GM12878 (cell line): Measurements from ENCODE around the gene PHOX2A. TPM values are rescaled to one million over a fixed set of nuclear protein-coding genes. Genes with fewer than 3 reads are reported as not detected.

Experiments
- ATAC-seq: fragments of 200-7000 bp; cut with Tn5 transposase; 3 replicates; pipeline ENCODE4 v1.9.1; 2020; ENCODE audit warnings: mild to moderate bottlenecking, moderate library complexity
- BruUV-seq: library from RNA; stranded (reverse); fragments of 400-500 nt; replicated peaks from 2 replicates; lab custom pipeline; 2021; lab: Mats Ljungman, UMichigan
- CTCF ChIA-PET: fragments of 300-600 bp; sonication (Branson Sonifier 250); formaldehyde crosslinking; extraction: SDS; loops from one replicate; lab custom pipeline; 2021; ENCODE audit warnings: inconsistent platforms; lab: Yijun Ruan, JAX
- POLR2A ChIA-PET: fragments of 350-600 bp; formaldehyde crosslinking; extraction: SDS; loops from one replicate; lab custom pipeline; 2021; ENCODE audit warnings: inconsistent platforms; lab: Charles Lee
- RAD21 ChIA-PET: fragments of 300-600 bp; sonication (Branson Sonifier 250); formaldehyde crosslinking; loops from one replicate; lab custom pipeline; 2023; ENCODE audit warnings: antibody characterized with exemption; ENCODE audit not compliant: unreplicated experiment; lab: Charles Lee
- SMC1A ChIA-PET: fragments of 300-600 bp; sonication (Branson Sonifier 250); formaldehyde crosslinking; loops from one replicate; lab custom pipeline; 2023; ENCODE audit not compliant: unreplicated experiment, uncharacterized antibody; lab: Charles Lee
- DNase-seq: peaks from one replicate; pipeline ENCODE4 v3.0.0-alpha.2; 2011; ENCODE audit warnings: low read depth, low spot score
- FAIRE-seq: peaks from 3 replicates; lab custom pipeline; 2011; peaks lifted over from hg19 to GRCh38; lab: Jason Lieb, UNC
- H2AFZ ChIP-seq: 2 replicates; pipeline ENCODE4 v1.6.0; 2011; ENCODE audit warnings: low read depth, low read length, control low read depth; ENCODE audit not compliant: control insufficient read depth
- H3K27ac ChIP-seq: 2 replicates; pipeline ENCODE4 v1.5.1; 2011; ENCODE audit warnings: control low read depth; ENCODE audit not compliant: control insufficient read depth, insufficient read depth
- H3K27me3 ChIP-seq, 2 experiments: replicated peaks in 1 of 2; 2 replicates each; pipeline versions ENCODE4 v1.6.0 to v1.6.1; 2011; ENCODE audit warnings: low read length in 1 of 2; ENCODE audit not compliant: control insufficient read depth in 2 of 2, insufficient read depth in 2 of 2
- H3K36me3 ChIP-seq, 2 experiments: 2 replicates each; pipeline ENCODE4 v1.5.1; 2011; ENCODE audit warnings: low read length in 1 of 2; ENCODE audit not compliant: control insufficient read depth in 2 of 2, insufficient read depth in 2 of 2
- H3K4me1 ChIP-seq: 2 replicates; pipeline ENCODE4 v1.6.1; 2011; ENCODE audit warnings: mild to moderate bottlenecking, low read length, moderate library complexity, mixed read lengths; ENCODE audit not compliant: control insufficient read depth, insufficient read depth
- H3K4me2 ChIP-seq: 2 replicates; pipeline ENCODE4 v1.6.0; 2011; ENCODE audit warnings: control low read depth; ENCODE audit not compliant: control insufficient read depth, insufficient read depth
- H3K4me3 ChIP-seq: fragments of 200-600 bp; sonication (generic); 2 replicates; pipeline ENCODE4 v1.5.1; 2016
- H3K79me2 ChIP-seq: 2 replicates; pipeline ENCODE4 v1.6.0; 2011; ENCODE audit warnings: low read length; ENCODE audit not compliant: control insufficient read depth, insufficient read depth
- H3K9ac ChIP-seq: 2 replicates; pipeline ENCODE4 v1.8.0; 2011; ENCODE audit warnings: low read length, control low read depth, mixed read lengths; ENCODE audit not compliant: control insufficient read depth, insufficient read depth
- H3K9me3 ChIP-seq: replicated peaks from 3 replicates; pipeline ENCODE4 v1.5.1; 2011; ENCODE audit warnings: mild to moderate bottlenecking, low read length; ENCODE audit not compliant: control insufficient read depth, insufficient read depth
- H4K20me1 ChIP-seq: 2 replicates; pipeline ENCODE4 v1.6.0; 2011; ENCODE audit not compliant: control insufficient read depth, insufficient read depth
- IKZF1 ChIP-seq: fragments of 450-650 bp; conservative IDR thresholded peaks from 2 replicates; pipeline ENCODE4 v1.6.1; 2017; ENCODE audit warnings: antibody characterized with exemption, mild to moderate bottlenecking
- MYC ChIP-seq: IDR thresholded peaks from 2 replicates; pipeline ENCODE4 v1.6.1; 2011; ENCODE audit warnings: mild to moderate bottlenecking, low read length, moderate library complexity, inconsistent platforms; ENCODE audit not compliant: insufficient read depth, insufficient replicate concordance, insufficient read length, severe bottlenecking
- PKNOX1 ChIP-seq: fragments of 450-650 bp; IDR thresholded peaks from 2 replicates; pipeline ENCODE4 v1.6.1; 2016; ENCODE audit warnings: mild to moderate bottlenecking
- SUPT20H ChIP-seq: IDR thresholded peaks from 2 replicates; pipeline ENCODE4 v1.6.1; 2011; ENCODE audit warnings: low read depth, mild to moderate bottlenecking, low read length, moderate library complexity, borderline replicate concordance; ENCODE audit not compliant: control insufficient read depth
- WGBS: methylation state at CpG from one replicate; pipeline ENCODE4 v1.1.6; 2016; ENCODE audit warnings: low lambda C conversion rate; ENCODE audit not compliant: insufficient replicate concordance, insufficient coverage; ENCODE audit errors: missing lambda C conversion rate; 5-methylcytosine and 5-hydroxymethylcytosine counted together
- in situ Hi-C: fragments of 300-500 bp; cut with MboI; formaldehyde crosslinking; loops from 9 replicates; pipeline ENCODE4 v1.14.3; 2018; ENCODE audit warnings: mixed read lengths
- intact Hi-C: fragments of 100-400 bp; cut with micrococcal nuclease; formaldehyde crosslinking; loops from one replicate; pipeline ENCODE4 v1.14.2; 2022; ENCODE audit not compliant: unreplicated experiment
- polyA plus RNA-seq, 11 experiments: library from polyadenylated mRNA; depleted of rRNA in 4 of 11; unstranded in 6 of 11; stranded (reverse) in 5 of 11; fragments of >200 nt; fragmentation: Nextera tagmentation in 4 of 11; fragmentation: Illumina TruSeq in 1 of 11; extraction: Ambion mirVana in 4 of 11; extraction: Trizol in 1 of 11; gene quantifications; 1 replicate in 1 of 11; 2 replicates in 10 of 11; pipeline versions ENCODE4 v1.2.1 to v1.2.3, GENCODE V29; 2011 to 2016; ENCODE audit warnings: inconsistent platforms in 2 of 11, missing spikeins in 2 of 11, low read depth in 1 of 11
- total RNA-seq, 4 experiments: library from RNA; depleted of rRNA in 3 of 4; stranded (reverse); fragments of >200 nt in 3 of 4; fragmentation: Illumina TruSeq in 1 of 4; extraction: Trizol in 1 of 4; gene quantifications; 2 replicates each; pipeline versions ENCODE4 v1.2.1 to v1.2.3, GENCODE V29; 2013 to 2021

PHOX2A gene
- total and polyA plus RNA-seq, 10 of the 15 experiments (the other 5 are each of a cell fraction or from before 2014, with no cell fraction given), result not detected

- in situ Hi-C loops, result no loop called here
- 50% methylated on average over 23 of the region's 24 CpGs for WGBS
- ChIA-PET POLR2A (no interaction called here), SMC1A (interaction anchor here (1.1 kb wide), 1 partner anchor 17 kb away, joined by 3 read pairs; no protein-coding TSS in a partner anchor), CTCF (interaction anchor here (1.1 kb wide), 1 partner anchor 13 kb away, joined by 3 read pairs; no protein-coding TSS in a partner anchor), RAD21 (interaction anchor here (0.6 to 2.1 kb wide), 2 partner anchors 16 to 180 kb away, joined by 4 read pairs; no protein-coding TSS in a partner anchor)
- Histone ChIP-seq H3K4me1 (no peaks in the 10 kb centered on the region), H3K4me2 (no peak overlapping the region), H2AFZ (no peak overlapping the region), H3K79me2 (no peaks in the 10 kb centered on the region), H3K9ac (no peak overlapping the region), H3K4me3 (no peak overlapping the region), H3K36me3 (no peaks in the 10 kb centered on the region), H3K27ac (no peak overlapping the region), H3K9me3 (peaks cover 4% of the 10 kb centered on the region; the same call in 2 of the 3 replicates), H3K27me3 (peaks cover 0 to 15% of the 10 kb centered on the region in 2 experiments; a peak in 2 of 4 replicates), H4K20me1 (no peaks in the 10 kb centered on the region)
- ATAC-seq (no peak), FAIRE-seq (no peak), DNase-seq (no peak)
- TF ChIP-seq SUPT20H, result no peak
- TF ChIP-seq IKZF1, result no peak
- no peak for TF ChIP-seq MYC
- no peak for TF ChIP-seq PKNOX1
- no TSS peak for BruUV-seq
- intact Hi-C loops, result no loop called here
These were observed 6.9 kb upstream of the PHOX2A start for GRCh38 chr11:72250661-72251464.
